LNCaP clone FGC (cell line): Measurements from ENCODE around the gene SLC26A1.

ENCODE experiments used
- DNase-seq: peaks from one replicate; pipeline ENCODE4 v3.0.0-alpha.2; 2011; ENCODE audit warnings: low read depth
- H3K4me3 ChIP-seq: 2 replicates; pipeline ENCODE4 v1.5.1; 2011; ENCODE audit warnings: mild to moderate bottlenecking, low read depth, low read length, control low read depth
- TF ChIP-seq, protein P1 (sequence below): IDR thresholded peaks from 2 replicates; pipeline ENCODE4 v1.5.1; 2012; ENCODE audit warnings: mild to moderate bottlenecking; ENCODE audit not compliant: control insufficient read depth, insufficient read depth; ENCODE audit errors: extremely low read depth

The SLC26A1 gene

GRCh38 chr4:1023075-1023640 lies 30.0 kb upstream of the SLC26A1 start:
- DNase-seq, result no peak
- TF ChIP-seq, protein P1, sequence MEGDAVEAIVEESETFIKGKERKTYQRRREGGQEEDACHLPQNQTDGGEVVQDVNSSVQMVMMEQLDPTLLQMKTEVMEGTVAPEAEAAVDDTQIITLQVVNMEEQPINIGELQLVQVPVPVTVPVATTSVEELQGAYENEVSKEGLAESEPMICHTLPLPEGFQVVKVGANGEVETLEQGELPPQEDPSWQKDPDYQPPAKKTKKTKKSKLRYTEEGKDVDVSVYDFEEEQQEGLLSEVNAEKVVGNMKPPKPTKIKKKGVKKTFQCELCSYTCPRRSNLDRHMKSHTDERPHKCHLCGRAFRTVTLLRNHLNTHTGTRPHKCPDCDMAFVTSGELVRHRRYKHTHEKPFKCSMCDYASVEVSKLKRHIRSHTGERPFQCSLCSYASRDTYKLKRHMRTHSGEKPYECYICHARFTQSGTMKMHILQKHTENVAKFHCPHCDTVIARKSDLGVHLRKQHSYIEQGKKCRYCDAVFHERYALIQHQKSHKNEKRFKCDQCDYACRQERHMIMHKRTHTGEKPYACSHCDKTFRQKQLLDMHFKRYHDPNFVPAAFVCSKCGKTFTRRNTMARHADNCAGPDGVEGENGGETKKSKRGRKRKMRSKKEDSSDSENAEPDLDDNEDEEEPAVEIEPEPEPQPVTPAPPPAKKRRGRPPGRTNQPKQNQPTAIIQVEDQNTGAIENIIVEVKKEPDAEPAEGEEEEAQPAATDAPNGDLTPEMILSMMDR, result no peak

GRCh38 chr4:1022739-1023066 lies 29.5 kb upstream of the SLC26A1 start:
- TF ChIP-seq, protein P1, result no peak
- DNase-seq, result no peak

More at GRCh38 chr4:1023075-1023640, 30.0 kb upstream of the SLC26A1 start:
- no peak overlapping the region for H3K4me3 ChIP-seq

DNA sequence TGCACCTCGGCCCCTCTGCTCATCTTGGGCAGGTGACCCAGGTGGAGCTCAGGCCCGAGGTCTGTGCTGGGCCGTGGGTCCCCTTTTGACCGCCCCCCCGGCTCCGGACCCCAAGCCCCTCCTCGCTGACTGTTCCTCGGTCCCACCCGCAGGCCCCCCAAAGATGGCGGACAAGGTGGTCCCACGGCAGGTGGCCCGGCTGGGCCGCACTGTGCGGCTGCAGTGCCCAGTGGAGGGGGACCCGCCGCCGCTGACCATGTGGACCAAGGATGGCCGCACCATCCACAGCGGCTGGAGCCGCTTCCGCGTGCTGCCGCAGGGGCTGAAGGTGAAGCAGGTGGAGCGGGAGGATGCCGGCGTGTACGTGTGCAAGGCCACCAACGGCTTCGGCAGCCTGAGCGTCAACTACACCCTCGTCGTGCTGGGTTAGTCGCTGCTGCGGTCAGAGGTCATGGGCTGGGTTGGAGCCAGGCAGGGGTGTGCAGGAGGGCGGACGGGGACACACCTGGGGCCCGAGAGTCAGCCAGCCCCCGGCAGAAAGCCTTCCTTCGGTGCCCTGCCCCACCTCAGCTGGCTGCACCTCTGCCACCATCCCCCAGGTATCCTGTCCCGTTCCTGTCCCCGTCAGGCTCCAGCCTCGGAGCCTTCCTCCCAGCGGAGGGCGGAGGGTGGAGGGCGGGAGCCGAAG lies 29.0 kb upstream of the SLC26A1 start:
- no peak for DNase-seq
- TF ChIP-seq, protein P1, result no peak
- no peak overlapping the region for H3K4me3 ChIP-seq

More at GRCh38 chr4:1022739-1023066, 29.5 kb upstream of the SLC26A1 start:
- no peak overlapping the region for H3K4me3 ChIP-seq

- no peak for DNase-seq
- TF ChIP-seq, protein P1, result no peak
- no peak overlapping the region for H3K4me3 ChIP-seq
These were observed 28.3 kb upstream of the SLC26A1 start for GRCh38 chr4:1021386-1022050.

DNA sequence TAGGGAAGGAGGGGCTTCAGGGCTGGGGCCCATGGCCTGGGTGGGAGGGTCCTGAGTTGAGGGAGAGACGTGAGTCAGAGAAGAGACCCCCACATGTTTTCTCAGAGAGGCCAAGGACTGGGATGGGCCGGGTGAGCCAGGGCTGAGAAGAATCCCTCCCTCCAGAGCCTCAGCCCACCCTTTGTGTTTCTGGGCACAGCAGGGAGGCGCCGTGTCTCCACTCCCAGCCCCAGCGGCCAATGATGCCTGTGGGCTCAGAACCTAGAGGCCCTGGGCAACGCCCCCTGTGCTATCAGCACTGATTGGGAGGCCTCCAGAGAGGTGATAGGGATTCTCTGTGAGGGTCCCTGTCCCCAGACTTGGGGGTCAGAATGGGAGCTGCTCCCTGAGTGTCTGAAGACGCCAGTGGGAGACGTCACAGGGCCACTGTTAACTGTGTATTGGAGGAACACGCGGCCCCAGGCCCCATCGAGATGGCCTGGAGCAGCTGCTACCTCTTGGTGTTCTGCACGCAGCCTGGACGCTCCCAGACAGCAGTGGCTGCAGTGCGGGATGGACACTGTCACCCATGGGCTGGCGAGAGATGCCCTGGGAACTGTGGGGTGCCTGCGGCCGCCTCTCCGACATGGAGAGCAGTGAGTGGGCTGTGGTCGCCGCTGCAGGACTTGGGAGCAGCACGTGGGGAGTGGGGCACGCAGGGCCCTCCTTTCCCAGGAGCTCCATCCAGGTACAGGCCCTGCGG lies 26.7 kb upstream of the SLC26A1 start:
- no peak for DNase-seq
- no peak overlapping the region for H3K4me3 ChIP-seq
- TF ChIP-seq, protein P1, result no peak

- DNase-seq, result no peak
These were observed 26.1 kb upstream of the SLC26A1 start for GRCh38 chr4:1019320-1019719.

More at GRCh38 chr4:1019320-1019719, 26.1 kb upstream of the SLC26A1 start:
- H3K4me3 ChIP-seq, result no peak overlapping the region
- TF ChIP-seq, protein P1, result no peak
